Breast epithelium (tissue), 4 donors: ENCODE measurements around the gene TRPV4. TPM values are rescaled to one million over a fixed set of nuclear protein-coding genes. Genes with fewer than 3 reads are reported as not detected.

Experiments
- DNase-seq, 2 donors: peaks; one replicate each; pipeline ENCODE4 v3.0.0-alpha.2; 2019; ENCODE audit warnings: low spot score in 2 of 2
- H3K27ac ChIP-seq, 2 donors: fragments of 200-600 bp; sonication (generic) in 1 of 2; one replicate each; pipeline ENCODE4 v1.5.1; 2016 to 2019; ENCODE audit warnings: mild to moderate bottlenecking in 1 of 2
- H3K27me3 ChIP-seq, 2 donors: fragments of 200-600 bp; sonication (generic) in 1 of 2; one replicate each; pipeline versions ENCODE4 v1.5.1 to v1.6.0; 2017 to 2019; ENCODE audit warnings: control low read depth in 1 of 2, mild to moderate bottlenecking in 1 of 2
- H3K36me3 ChIP-seq: fragments of 200-600 bp; one replicate; pipeline ENCODE4 v1.5.1; 2019
- H3K4me1 ChIP-seq, 2 donors: fragments of 200-600 bp; sonication (generic); one replicate each; pipeline ENCODE4 v1.5.1; 2016 to 2019; ENCODE audit warnings: control low read depth in 1 of 2
- H3K4me3 ChIP-seq, 3 donors: fragments of 200-600 bp; sonication (generic); 1 replicate in 2 of 3; 2 replicates in 1 of 3; pipeline ENCODE4 v1.5.1; 2016 to 2019; ENCODE audit warnings: mild to moderate bottlenecking in 3 of 3, moderate library complexity in 2 of 3
- H3K9me3 ChIP-seq, 2 donors: fragments of 200-600 bp; sonication (generic) in 1 of 2; one replicate each; pipeline ENCODE4 v1.5.1; 2016 to 2019; ENCODE audit warnings: control low read depth in 1 of 2
- POLR2A ChIP-seq: fragments of 450-650 bp; IDR thresholded peaks from one replicate; pipeline ENCODE4 v1.6.1; 2016; ENCODE audit warnings: antibody characterized with exemption, mild to moderate bottlenecking, moderate library complexity
- POLR2AphosphoS5 ChIP-seq, 3 donors: sonication (generic); formaldehyde crosslinking; IDR thresholded peaks; one replicate each; pipeline ENCODE4 v1.6.1; 2017; ENCODE audit warnings: antibody characterized with exemption in 3 of 3
- intact Hi-C: fragments of 100-400 bp; cut with DNase I; formaldehyde crosslinking; loops from one replicate; pipeline ENCODE4 v1.15.1; 2023; ENCODE audit warnings: low total_unique reads
- total RNA-seq, 3 donors: library from RNA; depleted of rRNA; stranded (reverse); fragments of >200 nt; gene quantifications; one replicate each; pipeline ENCODE4 v1.1.0, GENCODE V29; 2016
- TF ChIP-seq, protein P1 (sequence below), 3 donors: fragments of 450-650 bp; IDR thresholded peaks; one replicate each; pipeline ENCODE4 v1.5.1; 2016 to 2017; ENCODE audit warnings: antibody characterized with exemption in 3 of 3, mild to moderate bottlenecking in 3 of 3, moderate library complexity in 3 of 3

Gene TRPV4
- total RNA-seq, 3 donors from 2014 or later: 0.64 to 6.4 (median 2.0) TPM

DNA sequence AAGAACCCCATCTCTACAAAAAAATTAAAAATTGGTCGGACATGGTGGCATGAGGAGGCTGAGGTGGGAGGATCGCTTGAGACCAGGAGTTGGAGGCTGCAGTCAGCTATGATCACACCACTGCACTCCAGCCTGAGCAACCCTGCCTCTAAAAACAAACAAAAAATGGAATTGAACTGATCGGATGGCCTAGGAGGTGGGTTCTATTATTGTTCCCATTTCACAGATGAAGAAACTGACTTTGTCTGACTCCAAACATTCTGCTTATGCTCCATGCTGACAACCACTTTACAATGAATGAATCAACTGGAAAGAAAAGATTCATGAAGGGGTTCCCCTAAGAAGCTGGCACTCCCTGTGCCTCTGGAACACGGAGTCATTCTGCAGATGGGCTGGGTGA, 47.3 kb downstream of the TRPV4 start:
- no peaks in the 10 kb centered on the region for H3K27me3 ChIP-seq
- no peaks in the 10 kb centered on the region for H3K9me3 ChIP-seq
- no peaks in the 10 kb centered on the region for H3K36me3 ChIP-seq
- no peak for DNase-seq
- H3K27ac ChIP-seq: no peak overlapping the region
- TF ChIP-seq POLR2AphosphoS5 (IDR thresholded peaks at IDR 0.05): no peak
- intact Hi-C loops: no loop called here
- no peak overlapping the region for H3K4me3 ChIP-seq
- H3K4me1 ChIP-seq: no peaks in the 10 kb centered on the region

DNA sequence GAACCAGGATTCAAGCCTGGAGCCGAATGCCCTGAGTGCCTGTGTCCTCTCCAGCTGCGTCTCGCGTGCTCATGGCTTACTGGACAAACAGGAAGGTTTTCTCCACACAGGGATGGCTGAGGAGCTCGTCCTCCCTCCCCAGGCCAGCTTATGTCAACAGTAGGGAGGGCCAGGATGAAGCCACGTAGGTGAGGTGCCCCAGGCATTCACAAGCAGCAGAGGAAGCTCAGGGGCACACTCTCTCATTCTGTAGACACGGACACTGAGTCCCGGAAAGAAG, 49.3 kb downstream of the TRPV4 start:
- peaks cover 0 to 9% of the 10 kb centered on the region in 2 donors for H3K9me3 ChIP-seq
- H3K36me3 ChIP-seq: no peaks in the 10 kb centered on the region
- H3K4me1 ChIP-seq: no peaks in the 10 kb centered on the region
- TF ChIP-seq POLR2AphosphoS5 (IDR thresholded peaks at IDR 0.05): no peak
- TF ChIP-seq, protein P1, sequence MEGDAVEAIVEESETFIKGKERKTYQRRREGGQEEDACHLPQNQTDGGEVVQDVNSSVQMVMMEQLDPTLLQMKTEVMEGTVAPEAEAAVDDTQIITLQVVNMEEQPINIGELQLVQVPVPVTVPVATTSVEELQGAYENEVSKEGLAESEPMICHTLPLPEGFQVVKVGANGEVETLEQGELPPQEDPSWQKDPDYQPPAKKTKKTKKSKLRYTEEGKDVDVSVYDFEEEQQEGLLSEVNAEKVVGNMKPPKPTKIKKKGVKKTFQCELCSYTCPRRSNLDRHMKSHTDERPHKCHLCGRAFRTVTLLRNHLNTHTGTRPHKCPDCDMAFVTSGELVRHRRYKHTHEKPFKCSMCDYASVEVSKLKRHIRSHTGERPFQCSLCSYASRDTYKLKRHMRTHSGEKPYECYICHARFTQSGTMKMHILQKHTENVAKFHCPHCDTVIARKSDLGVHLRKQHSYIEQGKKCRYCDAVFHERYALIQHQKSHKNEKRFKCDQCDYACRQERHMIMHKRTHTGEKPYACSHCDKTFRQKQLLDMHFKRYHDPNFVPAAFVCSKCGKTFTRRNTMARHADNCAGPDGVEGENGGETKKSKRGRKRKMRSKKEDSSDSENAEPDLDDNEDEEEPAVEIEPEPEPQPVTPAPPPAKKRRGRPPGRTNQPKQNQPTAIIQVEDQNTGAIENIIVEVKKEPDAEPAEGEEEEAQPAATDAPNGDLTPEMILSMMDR (IDR thresholded peaks at IDR 0.05): no peak
- no peak for TF ChIP-seq POLR2A
- H3K27ac ChIP-seq: no peak overlapping the region
- no peaks in the 10 kb centered on the region for H3K27me3 ChIP-seq
- no peak overlapping the region for H3K4me3 ChIP-seq
- DNase-seq: no peak
- intact Hi-C loops: no loop called here

DNA sequence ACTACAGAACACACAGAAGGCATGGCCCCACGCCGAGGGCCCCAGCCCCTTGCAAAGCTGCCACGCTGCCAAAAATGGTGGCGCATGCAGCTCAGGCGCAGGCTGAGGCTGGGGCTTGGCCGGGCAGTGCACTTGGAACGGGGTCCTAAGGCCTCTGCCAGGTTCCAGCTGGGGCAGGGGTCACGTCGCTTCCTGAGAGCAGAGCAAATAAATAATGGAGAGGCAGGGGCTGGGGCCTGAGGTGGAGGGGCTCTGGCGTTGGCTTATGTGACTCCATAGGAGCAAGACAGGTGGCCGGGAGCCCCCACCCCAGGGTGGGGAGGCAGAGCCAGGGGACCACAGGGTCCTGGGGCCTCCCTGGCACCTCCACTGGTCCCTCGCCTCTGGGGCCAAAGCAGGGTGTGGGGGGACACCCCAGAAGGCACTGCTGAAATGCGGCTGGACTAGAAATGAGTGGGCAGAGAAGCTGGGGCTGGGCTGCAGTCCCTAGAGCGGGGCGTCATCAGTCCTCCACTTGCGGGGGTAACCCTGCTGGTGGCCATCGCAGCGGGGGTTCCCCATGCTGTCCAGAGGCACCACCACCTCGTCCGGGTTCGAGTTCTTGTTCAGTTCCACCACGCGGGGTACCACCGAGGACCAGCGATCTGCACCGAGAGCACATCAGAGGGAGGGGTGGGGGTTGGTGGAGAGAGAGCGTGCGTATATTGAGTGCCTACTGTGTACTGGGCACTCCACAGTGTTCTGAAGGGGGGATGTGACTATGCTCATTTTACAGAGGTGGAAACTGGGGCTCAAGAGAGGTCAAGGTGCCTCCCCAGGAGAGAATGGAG, 49.8 kb downstream of the TRPV4 start:
- TF ChIP-seq POLR2A (no peak), POLR2AphosphoS5 (IDR thresholded peaks at IDR 0.05) (no peak)
- TF ChIP-seq, protein P1 (IDR thresholded peaks at IDR 0.05): no peak
- intact Hi-C loops: no loop called here
- Histone ChIP-seq H3K27ac (no peak overlapping the region), H3K4me3 (no peak overlapping the region), H3K9me3 (peaks cover 0 to 10% of the 10 kb centered on the region in 2 donors), H3K4me1 (no peaks in the 10 kb centered on the region), H3K36me3 (no peaks in the 10 kb centered on the region), H3K27me3 (no peaks in the 10 kb centered on the region)
- DNase-seq: no peak

DNA sequence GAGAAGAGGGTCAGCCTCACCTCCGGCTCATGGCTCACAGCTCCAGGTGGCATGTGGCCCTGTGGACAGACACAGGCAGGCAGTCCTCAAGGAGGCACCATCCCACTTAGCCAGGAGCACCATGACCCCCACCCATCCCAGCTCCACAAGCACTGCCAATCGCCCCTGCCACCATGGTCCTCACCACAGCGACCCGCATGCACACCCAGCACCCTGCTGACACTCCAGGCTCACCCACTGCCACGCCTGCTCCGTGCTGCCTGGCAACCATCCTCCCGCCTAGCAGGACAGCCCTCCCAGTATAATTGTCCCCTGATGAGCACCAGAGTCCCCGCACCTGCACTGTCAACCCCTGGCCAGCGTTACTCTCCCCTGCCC, 50.9 kb downstream of the TRPV4 start:
- intact Hi-C loops: no loop called here
- Histone ChIP-seq H3K27ac (no peak overlapping the region), H3K9me3 (peaks cover 0 to 10% of the 10 kb centered on the region in 2 donors), H3K4me3 (no peak overlapping the region), H3K4me1 (no peaks in the 10 kb centered on the region), H3K36me3 (no peaks in the 10 kb centered on the region), H3K27me3 (no peaks in the 10 kb centered on the region)
- no peak for DNase-seq
- TF ChIP-seq POLR2A: no peak
- no peak for TF ChIP-seq POLR2AphosphoS5 (IDR thresholded peaks at IDR 0.05)
- TF ChIP-seq, protein P1 (IDR thresholded peaks at IDR 0.05): no peak

DNA sequence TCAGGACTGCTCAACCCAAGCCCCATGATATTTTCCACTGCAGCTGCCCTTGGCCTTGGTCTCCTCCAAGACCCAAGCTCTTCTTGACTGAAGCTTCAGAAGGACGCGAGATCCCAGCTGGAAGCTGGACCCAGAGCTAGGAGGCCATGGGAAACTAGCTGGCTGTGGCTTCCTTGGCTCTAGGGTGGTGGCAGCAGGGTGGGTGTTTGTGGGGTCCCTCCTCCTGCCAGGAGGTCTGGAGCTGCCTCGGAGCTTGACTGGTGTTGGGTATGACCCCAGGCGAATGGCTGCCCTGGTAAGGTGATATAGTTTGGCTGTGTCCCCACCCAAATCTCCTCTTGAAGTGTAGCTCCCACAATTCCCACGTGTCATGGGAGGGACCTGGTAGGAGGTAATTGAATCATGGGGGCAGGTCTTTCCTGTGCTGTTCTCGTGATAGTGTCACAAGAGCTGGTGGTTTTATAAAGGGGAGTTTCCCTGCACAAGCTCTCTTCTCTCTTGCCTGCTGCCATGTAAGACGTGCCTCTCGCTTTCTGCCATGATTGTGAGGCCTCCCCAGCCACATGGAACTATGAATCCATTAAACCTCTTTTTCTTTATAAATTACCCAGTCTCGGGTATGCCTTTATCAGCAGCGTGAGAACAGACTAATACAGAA, 51.4 kb downstream of the TRPV4 start:
- H3K4me1 ChIP-seq: no peaks in the 10 kb centered on the region
- intact Hi-C loops: no loop called here
- TF ChIP-seq, protein P1 (IDR thresholded peaks at IDR 0.05): no peak
- no peak for TF ChIP-seq POLR2A
- no peak for TF ChIP-seq POLR2AphosphoS5 (IDR thresholded peaks at IDR 0.05)

More for the DNA sequence above, 51.4 kb downstream of the TRPV4 start:
- H3K9me3 ChIP-seq: peaks cover 0 to 10% of the 10 kb centered on the region in 2 donors
- H3K27ac ChIP-seq: no peak overlapping the region
- no peaks in the 10 kb centered on the region for H3K36me3 ChIP-seq
- no peak for DNase-seq
- H3K4me3 ChIP-seq: no peak overlapping the region
- H3K27me3 ChIP-seq: no peaks in the 10 kb centered on the region
